Activated CD4-positive, alpha-beta T cell treated with anti-CD3 and anti-CD28 coated beads for 36 hours (primary cell): ENCODE measurements around the gene SMIM44. TPM values are rescaled to one million over a fixed set of nuclear protein-coding genes. Genes with fewer than 3 reads are reported as not detected.
"Not testable (repeated sequence)": the region's sequence is repeated elsewhere in the genome, so short reads cannot be mapped to it uniquely, and the experiment has no call there.

ENCODE experiments used
- ATAC-seq: fragments of 200-7000 bp; cut with Tn5 transposase; one replicate; pipeline ENCODE4 v1.10.0; 2021; ENCODE audit warnings: mild to moderate bottlenecking, moderate library complexity
- CTCF ChIA-PET: fragments of 350-600 bp; sonication (Branson Sonifier 250); formaldehyde crosslinking; loops from one replicate; lab custom pipeline; 2021; ENCODE audit warnings: antibody characterized with exemption; lab: Charles Lee
- POLR2A ChIA-PET: fragments of 350-600 bp; sonication (Branson Sonifier 250); formaldehyde crosslinking; loops from one replicate; lab custom pipeline; 2021; ENCODE audit warnings: antibody characterized with exemption, inconsistent platforms; lab: Charles Lee
- DNase-seq: peaks from one replicate; pipeline ENCODE4 v3.0.0-alpha.2; 2020
- H3K27ac Mint-ChIP-seq: one replicate; pipeline ENCODE4 v1.8.0; 2021; ENCODE audit warnings: mixed read lengths
- H3K27me3 Mint-ChIP-seq: one replicate; pipeline ENCODE4 v1.8.0; 2021; ENCODE audit warnings: mixed read lengths
- H3K36me3 Mint-ChIP-seq: one replicate; pipeline ENCODE4 v1.8.0; 2021; ENCODE audit warnings: low read depth, mixed read lengths
- H3K4me1 Mint-ChIP-seq: one replicate; pipeline ENCODE4 v1.8.0; 2021; ENCODE audit warnings: mixed read lengths
- H3K4me3 Mint-ChIP-seq: one replicate; pipeline ENCODE4 v1.8.0; 2021; ENCODE audit warnings: mild to moderate bottlenecking, moderate library complexity, mixed read lengths
- H3K9me3 Mint-ChIP-seq: one replicate; pipeline ENCODE4 v1.8.0; 2021; ENCODE audit warnings: low read depth, mixed read lengths
- intact Hi-C, 2 experiments: fragments of 100-400 bp; cut with DNase I in 1 of 2; cut with micrococcal nuclease in 1 of 2; formaldehyde crosslinking; loops; one replicate each; pipeline versions ENCODE4 v1.14.2 to v1.15.1; 2022 to 2024; cut with DNase I, micrococcal nuclease
- total RNA-seq, 2 experiments: library from RNA; stranded (reverse); gene quantifications; one replicate each; pipeline ENCODE4 v1.2.3, GENCODE V29; 2021

The SMIM44 gene
- total RNA-seq, 2 experiments from 2014 or later: not detected

DNA sequence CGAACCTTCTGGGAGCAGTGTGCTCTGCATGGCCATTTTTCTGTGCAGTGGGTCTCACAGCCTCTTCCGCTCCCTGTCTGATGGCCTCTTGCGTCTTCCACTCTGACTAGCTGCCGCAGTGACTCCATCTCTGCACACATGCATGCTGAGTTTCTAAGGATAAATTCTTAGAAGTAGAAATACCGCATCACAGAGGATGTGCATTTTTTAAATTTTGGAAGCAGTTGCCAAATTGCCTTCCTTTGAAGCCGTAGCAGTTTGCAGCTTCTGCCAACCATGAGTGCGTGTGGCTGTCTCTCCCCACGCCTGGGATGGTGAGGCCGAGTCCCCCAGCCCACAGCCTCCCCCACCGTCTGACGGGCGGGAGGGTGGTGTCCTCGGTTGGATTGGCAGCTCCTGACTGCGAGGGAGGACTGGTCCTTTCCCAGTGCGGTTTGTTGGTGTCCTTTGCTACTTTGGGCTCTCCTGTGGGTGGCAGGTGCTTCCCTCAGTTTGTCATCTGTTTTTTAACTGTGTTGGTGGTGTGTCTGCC is 32.7 kb upstream of the SMIM44 start:
- ChIA-PET POLR2A (no interaction called here), CTCF (interaction anchor here (0.6 to 1.5 kb wide), 5 partner anchors 11 to 1444 kb away, joined by 3 to 4 read pairs (median 3); no protein-coding TSS in a partner anchor)
- H3K27me3 Mint-ChIP-seq: no peaks in the 10 kb centered on the region
- DNase-seq (no peak), ATAC-seq (no peak)
- H3K4me1 Mint-ChIP-seq: peaks cover 32% of the 10 kb centered on the region
- intact Hi-C loops: no loop called here
- H3K27ac Mint-ChIP-seq: no peak overlapping the region
- no peaks in the 10 kb centered on the region for H3K9me3 Mint-ChIP-seq
- peaks cover 2% of the 10 kb centered on the region for H3K36me3 Mint-ChIP-seq
- no peak overlapping the region for H3K4me3 Mint-ChIP-seq

DNA sequence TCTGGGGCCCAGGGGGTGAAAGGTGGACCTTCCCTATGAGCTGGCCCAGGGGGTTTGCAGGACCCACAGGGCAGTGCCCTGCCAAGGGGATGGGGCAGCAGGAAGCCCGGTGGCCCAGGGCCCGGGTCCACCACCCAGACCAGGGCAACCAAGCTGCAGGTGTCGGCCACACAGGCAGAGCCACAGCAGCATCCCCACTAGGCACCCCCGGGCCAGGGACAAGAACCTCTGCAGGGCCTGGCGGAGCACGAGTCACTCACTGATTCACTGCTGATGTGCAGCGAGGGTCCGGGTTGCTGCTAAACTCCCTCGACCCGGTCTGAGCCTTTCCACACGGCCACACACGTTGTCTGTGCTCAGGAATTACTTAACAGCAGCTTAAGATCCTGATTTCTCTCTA is 31.7 kb upstream of the SMIM44 start:
- intact Hi-C loops: no loop called here
- DNase-seq (no peak), ATAC-seq (no peak)
- ChIA-PET CTCF (interaction anchor here (0.6 to 1.5 kb wide), 2 partner anchors 564 to 625 kb away, joined by 3 read pairs; no protein-coding TSS in a partner anchor), POLR2A (interaction anchor here (0.8 kb wide), 1 partner anchor 918 kb away, joined by 3 read pairs; no protein-coding TSS in a partner anchor)
- Mint-ChIP-seq H3K4me3 (no peak overlapping the region), H3K27me3 (no peaks in the 10 kb centered on the region), H3K4me1 (peaks cover 39% of the 10 kb centered on the region), H3K9me3 (no peaks in the 10 kb centered on the region), H3K36me3 (peaks cover 2% of the 10 kb centered on the region), H3K27ac (no peak overlapping the region)

DNA sequence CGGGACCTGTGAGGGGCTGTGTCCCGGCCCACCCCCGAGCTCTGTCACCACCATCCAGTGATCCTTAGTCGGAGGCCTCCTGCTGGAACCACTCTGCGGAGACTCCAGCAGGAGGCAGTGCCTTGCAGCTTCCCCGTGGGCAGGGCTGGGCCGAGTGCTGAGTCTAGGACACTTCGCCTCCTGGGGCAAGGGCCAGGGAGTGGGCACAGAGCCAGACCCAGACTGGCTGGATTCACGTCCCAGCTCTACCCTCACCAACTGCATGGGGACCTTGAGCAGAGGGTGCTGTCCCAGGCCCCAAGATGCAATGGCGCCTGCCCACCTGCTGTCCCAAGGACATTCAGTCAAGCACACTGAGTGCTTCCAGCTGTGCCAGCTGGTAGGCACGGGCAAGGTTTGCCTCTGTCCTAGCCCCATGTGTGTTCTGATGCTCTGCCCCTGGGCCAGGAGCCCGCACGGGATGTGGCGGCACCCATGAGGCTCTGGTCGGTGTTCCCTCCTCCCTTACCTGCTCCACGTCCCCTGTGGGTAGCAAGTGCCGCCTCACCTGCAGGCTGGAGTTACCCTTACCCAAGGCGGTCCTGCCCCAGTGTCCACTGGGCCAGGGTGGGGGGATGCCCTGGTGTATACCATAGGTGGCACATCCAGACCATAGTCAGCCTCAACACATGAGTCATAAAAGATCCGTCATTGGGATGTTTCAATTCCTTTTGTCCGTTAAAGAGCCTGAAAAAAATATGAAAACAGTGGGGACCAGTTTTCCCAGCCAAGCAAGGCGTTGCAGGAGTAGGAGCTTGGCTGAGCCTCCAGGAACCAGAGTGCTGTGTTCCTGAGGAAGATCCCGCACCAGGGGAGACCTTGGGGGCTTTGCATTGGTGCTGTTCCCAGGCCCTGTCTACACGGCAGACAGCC is 30.2 kb upstream of the SMIM44 start:
- no peak overlapping the region for H3K4me3 Mint-ChIP-seq
- DNase-seq: no peak
- H3K27ac Mint-ChIP-seq: no peak overlapping the region
- POLR2A ChIA-PET: no interaction called here
- no peaks in the 10 kb centered on the region for H3K27me3 Mint-ChIP-seq
- H3K9me3 Mint-ChIP-seq: no peaks in the 10 kb centered on the region
- CTCF ChIA-PET: no interaction called here
- peaks cover 13% of the 10 kb centered on the region for H3K36me3 Mint-ChIP-seq
- H3K4me1 Mint-ChIP-seq: peaks cover 53% of the 10 kb centered on the region
- intact Hi-C loops: no loop called here
- no peak for ATAC-seq

DNA sequence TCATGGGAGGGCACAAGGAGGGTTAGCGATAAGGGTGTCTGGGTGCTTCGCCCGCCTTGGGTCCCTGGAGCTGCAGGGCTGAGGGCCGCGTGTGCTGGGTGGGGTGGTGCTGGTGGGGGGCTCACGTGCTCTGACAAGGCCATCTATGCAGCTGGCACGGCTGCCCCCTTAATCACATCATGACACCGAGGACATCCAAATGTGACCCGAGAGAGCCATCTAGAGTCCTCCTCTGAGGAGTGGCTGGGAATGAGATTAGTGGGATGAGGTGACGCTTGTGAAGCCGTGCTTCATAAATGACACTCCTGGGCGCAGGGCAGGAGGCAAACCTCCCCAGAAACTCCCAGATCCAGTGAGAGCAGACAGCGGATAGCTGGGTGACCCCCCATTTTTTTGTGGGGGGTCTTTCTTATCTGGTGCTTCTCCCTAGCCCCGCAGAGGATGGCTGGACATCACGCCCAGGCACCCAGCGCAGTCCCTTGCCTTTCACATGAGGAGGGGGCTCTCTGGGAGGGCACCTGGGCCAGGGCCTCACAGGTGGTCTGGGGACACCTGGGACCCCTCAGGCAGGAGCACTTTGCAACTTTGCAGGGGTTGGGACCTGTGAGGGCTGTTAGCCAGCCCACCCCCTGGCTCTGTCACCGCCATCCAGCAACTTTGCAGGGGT is 29.5 kb upstream of the SMIM44 start:
- no peak overlapping the region for H3K4me3 Mint-ChIP-seq
- no peak for ATAC-seq
- peaks cover 56% of the 10 kb centered on the region for H3K4me1 Mint-ChIP-seq
- peaks cover 15% of the 10 kb centered on the region for H3K36me3 Mint-ChIP-seq
- no peak for DNase-seq
- no peak overlapping the region for H3K27ac Mint-ChIP-seq
- POLR2A ChIA-PET: no interaction called here
- CTCF ChIA-PET: no interaction called here
- no peaks in the 10 kb centered on the region for H3K9me3 Mint-ChIP-seq
- intact Hi-C loops: no loop called here
- no peaks in the 10 kb centered on the region for H3K27me3 Mint-ChIP-seq

DNA sequence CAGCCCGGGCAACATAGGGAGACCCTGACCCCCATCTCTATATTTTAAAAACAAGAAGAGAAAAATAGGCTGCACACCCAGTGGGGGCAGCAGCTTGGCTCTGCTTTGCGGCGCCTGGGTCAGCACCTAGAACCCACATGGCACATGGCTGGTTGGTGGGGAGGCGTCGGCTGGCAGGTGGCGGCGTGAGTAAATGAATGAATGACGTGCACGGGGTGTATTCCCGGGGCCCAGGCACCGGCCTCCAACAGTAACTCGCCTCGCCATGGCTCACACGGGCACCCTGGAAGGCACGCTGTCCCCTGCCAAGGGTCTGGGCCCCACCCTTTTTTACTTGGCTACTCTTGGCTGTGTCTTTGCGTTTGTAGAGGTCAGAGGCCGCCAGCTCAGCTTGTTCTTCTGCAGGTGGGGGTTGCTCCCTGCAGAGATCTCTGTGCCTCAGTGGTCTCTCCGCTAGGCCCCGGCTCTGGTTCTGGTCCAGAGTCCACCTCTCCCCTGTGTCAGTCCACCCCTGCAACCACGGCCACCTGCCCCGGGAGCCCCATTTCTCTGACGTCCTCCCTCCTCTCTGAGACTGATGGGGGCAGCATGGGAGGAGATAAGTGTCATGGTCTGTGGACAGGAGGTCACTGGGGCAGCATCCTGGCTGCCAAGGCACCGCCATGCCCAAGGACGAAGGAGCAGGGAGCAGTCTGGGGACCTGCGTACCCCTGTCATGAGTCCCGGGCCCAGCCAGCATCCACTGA is 28.4 kb upstream of the SMIM44 start:
- Mint-ChIP-seq H3K27me3 (no peaks in the 10 kb centered on the region), H3K4me3 (no peak overlapping the region), H3K9me3 (no peaks in the 10 kb centered on the region), H3K36me3 (peaks cover 23% of the 10 kb centered on the region), H3K4me1 (peaks cover 59% of the 10 kb centered on the region), H3K27ac (no peak overlapping the region)
- ATAC-seq: no peak
- ChIA-PET POLR2A (no interaction called here), CTCF (no interaction called here)
- DNase-seq: no peak
- intact Hi-C loops: no loop called here

DNA sequence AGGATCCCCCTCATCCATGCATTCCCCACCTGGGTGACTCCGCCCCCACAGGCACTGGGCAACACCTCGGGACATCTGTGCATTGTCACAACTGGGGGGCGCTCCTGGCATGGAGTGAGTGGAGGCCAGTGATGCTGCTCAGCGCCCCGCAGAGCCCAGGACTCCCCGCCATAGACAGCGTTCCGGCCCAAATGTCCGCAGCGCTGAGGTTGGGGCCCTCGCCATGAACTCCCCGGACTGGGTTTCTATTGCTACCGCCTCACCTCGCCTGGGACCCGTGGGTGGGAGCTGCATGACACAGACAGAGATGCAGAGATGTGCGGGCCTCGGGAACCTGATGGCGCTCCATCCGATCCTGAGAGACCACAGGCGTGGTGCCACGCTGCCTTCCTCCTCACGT is 27.5 kb upstream of the SMIM44 start:
- no peaks in the 10 kb centered on the region for H3K27me3 Mint-ChIP-seq
- H3K27ac Mint-ChIP-seq: no peak overlapping the region
- POLR2A ChIA-PET: no interaction called here
- H3K9me3 Mint-ChIP-seq: no peaks in the 10 kb centered on the region
- ATAC-seq: no peak
- DNase-seq: no peak
- intact Hi-C loops: no loop called here
- H3K4me3 Mint-ChIP-seq: no peak overlapping the region
- peaks cover 23% of the 10 kb centered on the region for H3K36me3 Mint-ChIP-seq
- CTCF ChIA-PET: no interaction called here
- H3K4me1 Mint-ChIP-seq: peaks cover 51% of the 10 kb centered on the region

DNA sequence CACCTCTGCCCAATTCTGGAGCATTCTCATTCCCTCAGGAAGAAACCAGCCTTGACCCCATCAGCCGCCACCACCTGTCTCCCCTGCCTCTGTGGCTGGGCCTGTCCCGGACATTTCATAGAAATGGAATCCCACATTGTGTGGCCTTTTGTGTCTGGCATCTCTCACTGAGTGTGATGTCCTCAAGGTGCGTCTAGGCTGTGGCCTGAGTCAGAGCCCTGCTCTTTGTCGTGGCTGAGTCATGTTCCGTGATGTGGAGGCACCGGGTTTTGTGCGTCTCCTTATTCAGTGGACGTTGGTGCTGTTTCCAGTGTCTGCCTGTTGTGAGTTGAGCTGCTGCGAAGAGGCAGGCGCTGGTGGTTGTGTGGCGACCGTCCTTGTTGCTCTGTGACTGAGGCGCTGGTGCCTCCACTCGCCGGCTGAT is 26.3 kb upstream of the SMIM44 start:
- DNase-seq: peak; percentile 69

DNA sequence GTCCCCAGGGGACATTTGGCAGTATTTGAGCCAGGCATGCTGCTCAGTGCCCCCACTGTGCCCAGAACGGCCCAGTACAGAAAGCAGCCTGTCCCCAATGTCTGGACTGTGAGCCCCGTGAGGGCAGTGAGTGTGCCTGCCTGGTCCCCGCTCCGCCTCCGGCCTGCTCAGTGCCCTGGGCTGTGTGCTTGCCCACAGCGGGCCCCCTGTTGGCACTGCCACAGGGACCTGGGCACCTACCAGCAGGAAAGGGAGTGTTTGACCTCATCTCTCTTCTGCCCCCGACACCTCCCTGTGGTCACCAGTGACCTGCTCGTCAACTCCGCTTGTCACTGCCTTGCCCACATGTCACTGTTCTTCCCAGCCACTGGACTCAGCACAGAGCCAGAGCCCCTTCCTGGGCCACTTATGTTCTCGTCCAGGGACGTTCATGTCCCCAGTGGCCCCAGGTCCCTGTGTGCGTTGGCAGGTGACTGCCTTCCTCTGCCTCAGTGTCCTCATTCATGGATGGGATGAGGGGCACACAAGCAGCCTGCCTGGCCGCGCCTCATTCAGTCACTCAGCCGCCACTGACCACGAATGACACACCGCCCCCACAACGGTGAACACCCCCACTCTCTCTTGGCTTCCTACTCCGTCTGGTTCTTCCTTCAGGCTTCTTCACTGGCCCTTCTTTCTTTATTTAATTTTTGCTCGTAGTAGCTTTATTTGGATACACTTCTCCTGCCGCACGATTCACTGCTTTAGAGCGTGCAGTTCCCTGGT is 25.7 kb upstream of the SMIM44 start:
- Mint-ChIP-seq H3K4me3 (peak overlapping the region; percentile 84), H3K4me1 (peaks cover 51% of the 10 kb centered on the region), H3K9me3 (no peaks in the 10 kb centered on the region), H3K27me3 (no peaks in the 10 kb centered on the region), H3K36me3 (peaks cover 23% of the 10 kb centered on the region), H3K27ac (peak overlapping the region; percentile 76)
- CTCF ChIA-PET: no interaction called here
- peak; percentile 30 for DNase-seq
- no peak for ATAC-seq
- intact Hi-C loops: loop anchor here (5.0 to 10.0 kb wide), 7 partner anchors 48 to 1182 kb away; partner anchors contain the start of genes HDGFL2 (in 1 of the 2), LSM7 (in 1 of the 2), MAP2K2 (in 1 of the 2) and MFSD12 (in 1 of the 2)
- POLR2A ChIA-PET: no interaction called here

More for the DNA sequence above, 26.3 kb upstream of the SMIM44 start:
- Mint-ChIP-seq H3K4me1 (peaks cover 54% of the 10 kb centered on the region), H3K27ac (peak overlapping the region; percentile 76), H3K27me3 (no peaks in the 10 kb centered on the region), H3K9me3 (no peaks in the 10 kb centered on the region), H3K36me3 (peaks cover 23% of the 10 kb centered on the region), H3K4me3 (peak overlapping the region; percentile 25)
- POLR2A ChIA-PET: no interaction called here
- CTCF ChIA-PET: no interaction called here
- intact Hi-C loops: loop anchor here (5.0 to 10.0 kb wide), 7 partner anchors 48 to 1182 kb away; partner anchors contain the start of genes HDGFL2 (in 1 of the 2), LSM7 (in 1 of the 2), MAP2K2 (in 1 of the 2) and MFSD12 (in 1 of the 2)
- ATAC-seq: peak; percentile 16

DNA sequence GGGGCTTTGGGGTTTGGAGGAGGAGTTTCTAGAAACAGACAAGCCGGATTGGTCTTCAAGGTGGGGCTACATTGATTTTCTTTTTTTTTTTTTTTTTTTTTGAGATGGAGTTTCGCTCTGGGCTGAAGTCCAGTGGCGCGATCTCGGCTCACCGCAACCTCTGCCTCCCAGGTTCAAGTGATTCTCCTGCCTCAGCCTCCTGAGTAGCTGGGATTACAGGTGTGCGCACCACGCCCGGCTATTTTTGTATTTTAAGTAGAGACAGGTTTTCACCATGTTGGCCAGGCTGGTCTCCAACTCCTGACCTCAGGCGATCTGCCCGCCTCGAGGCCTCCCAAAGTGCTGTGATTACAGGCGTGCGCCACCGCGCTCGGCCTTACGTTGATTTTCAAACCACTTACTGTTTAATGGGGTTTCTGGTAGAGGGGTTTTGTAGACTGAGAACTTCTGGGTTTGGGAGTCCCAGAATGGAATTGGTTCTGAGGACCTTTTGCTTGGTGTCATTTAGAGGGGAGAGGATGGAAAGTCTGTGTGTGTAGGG is 24.9 kb upstream of the SMIM44 start:
- DNase-seq, POLR2A ChIA-PET, CTCF ChIA-PET, H3K9me3 Mint-ChIP-seq, ATAC-seq, H3K27me3 Mint-ChIP-seq: not testable (repeated sequence)
- peaks cover 48% of the 10 kb centered on the region for H3K4me1 Mint-ChIP-seq
- peak overlapping the region; percentile 84 for H3K4me3 Mint-ChIP-seq
- intact Hi-C loops: loop anchor here (5.0 to 10.0 kb wide), 7 partner anchors 49 to 1181 kb away; partner anchors contain the start of genes HDGFL2 (in 1 of the 2), LSM7 (in 1 of the 2), MAP2K2 (in 1 of the 2) and MFSD12 (in 1 of the 2)
- H3K27ac Mint-ChIP-seq: peak overlapping the region; percentile 24
- H3K36me3 Mint-ChIP-seq: peaks cover 23% of the 10 kb centered on the region
